K562 (cell line): ENCODE data around the gene P2RY6. TPM values are rescaled to one million over a fixed set of nuclear protein-coding genes. Genes with fewer than 3 reads are reported as not detected.
A peak's percentile ranks its signal among the peaks of the same experiment; 100 is the strongest.

Source experiments
- ATAC-seq: fragments of 200-7000 bp; cut with Tn5 transposase; 3 replicates; pipeline ENCODE4 v1.9.1; 2020; ENCODE audit warnings: moderate library complexity
- BruUV-seq: library from RNA; stranded (reverse); fragments of 400-500 nt; replicated peaks from 2 replicates; lab custom pipeline; 2021; lab: Mats Ljungman, UMichigan
- CTCF ChIA-PET: fragments of 300-600 bp; formaldehyde crosslinking; extraction: SDS; loops from one replicate; lab custom pipeline; 2021; ENCODE audit warnings: low intra/inter-chr PET ratio; lab: Yijun Ruan, JAX
- POLR2A ChIA-PET: fragments of 300-600, 350-650 bp; sonication (Branson Sonifier 250); formaldehyde crosslinking; extraction: SDS; loops from one replicate; lab custom pipeline; 2021; ENCODE audit warnings: antibody characterized with exemption, inconsistent platforms; lab: Yijun Ruan, JAX
- DNase-seq, 4 experiments: peaks; one replicate each; pipeline versions ENCODE4 v3.0.0 to v3.0.0-alpha.2; 2011 to 2018; ENCODE audit warnings: low spot score in 3 of 4, mixed read lengths in 3 of 4; ENCODE audit errors: extremely low read depth in 1 of 4
- FAIRE-seq: peaks from 2 replicates; lab custom pipeline; 2011; peaks lifted over from hg19 to GRCh38; lab: Jason Lieb, UNC
- H2AFZ ChIP-seq: 2 replicates; pipeline ENCODE4 v1.6.0; 2011; ENCODE audit warnings: low read depth, low read length, control low read depth, inconsistent platforms
- H3K27ac ChIP-seq: fragments of 200-600 bp; 3 replicates; pipeline ENCODE4 v1.8.0; 2011; ENCODE audit warnings: low read depth, mild to moderate bottlenecking, control low read depth, inconsistent platforms, low read length, moderate library complexity, mixed read lengths; ENCODE audit errors: extremely low read depth
- H3K27me3 ChIP-seq, 2 experiments: fragments of 300-600 bp in 1 of 2; 2 replicates in 1 of 2; 3 replicates in 1 of 2; pipeline versions ENCODE4 v1.6.0 to v1.8.0; 2011; ENCODE audit warnings: inconsistent platforms in 2 of 2, low read length in 2 of 2, mild to moderate bottlenecking in 1 of 2, mixed read lengths in 1 of 2, moderate library complexity in 1 of 2; ENCODE audit not compliant: control insufficient read depth in 2 of 2, insufficient read depth in 2 of 2
- H3K36me3 ChIP-seq: fragments of 300-600 bp; 3 replicates; pipeline ENCODE4 v1.8.0; 2011; ENCODE audit warnings: mild to moderate bottlenecking, low read length, inconsistent platforms; ENCODE audit not compliant: control insufficient read depth, insufficient read depth
- H3K4me1 ChIP-seq, 2 experiments: fragments of 200-600 bp in 1 of 2; replicated peaks in 1 of 2; 2 replicates in 1 of 2; 3 replicates in 1 of 2; pipeline versions ENCODE4 v1.5.1 to v1.8.0; 2011; ENCODE audit warnings: inconsistent platforms in 2 of 2, low read length in 2 of 2, mild to moderate bottlenecking in 1 of 2, mixed read lengths in 1 of 2, moderate library complexity in 1 of 2; ENCODE audit not compliant: control insufficient read depth in 2 of 2, insufficient read depth in 2 of 2
- H3K4me2 ChIP-seq: 2 replicates; pipeline ENCODE4 v1.6.1; 2011; ENCODE audit warnings: low read length, control low read depth, inconsistent platforms, mixed read lengths; ENCODE audit not compliant: insufficient read depth
- H3K4me3 ChIP-seq: fragments of 200-600 bp; sonication (generic), shearing (Covaris generic); 2 replicates; pipeline ENCODE4 v1.5.1; 2016; ENCODE audit warnings: control low read depth, inconsistent platforms
- H3K79me2 ChIP-seq: fragments of 200-600 bp; 3 replicates; pipeline ENCODE4 v1.8.0; 2011; ENCODE audit warnings: low read length, inconsistent platforms; ENCODE audit not compliant: control insufficient read depth, insufficient read depth
- H3K9ac ChIP-seq, 2 experiments: 2 replicates each; pipeline versions ENCODE4 v1.6.0 to v1.6.1; 2011; ENCODE audit warnings: low read depth in 2 of 2, low read length in 2 of 2, control low read depth in 1 of 2, inconsistent platforms in 1 of 2, mild to moderate bottlenecking in 1 of 2, mixed read lengths in 1 of 2; ENCODE audit not compliant: insufficient read depth in 1 of 2
- H3K9me1 ChIP-seq: one replicate; pipeline ENCODE4 v1.6.0; 2011; ENCODE audit warnings: inconsistent platforms, mild to moderate bottlenecking, low read length, moderate library complexity; ENCODE audit not compliant: control insufficient read depth, insufficient read depth
- H3K9me3 ChIP-seq: replicated peaks from 2 replicates; pipeline ENCODE4 v1.5.1; 2011; ENCODE audit warnings: low read depth, low read length, inconsistent platforms; ENCODE audit not compliant: control insufficient read depth, insufficient read depth
- H4K20me1 ChIP-seq: replicated peaks from 2 replicates; pipeline ENCODE4 v1.6.1; 2011; ENCODE audit warnings: low read length, inconsistent platforms, mixed read lengths; ENCODE audit not compliant: control insufficient read depth, insufficient read depth
- BCOR ChIP-seq: fragments of 450-650 bp; IDR thresholded peaks from 2 replicates; pipeline ENCODE4 v1.6.1; 2016
- FOXM1 ChIP-seq, 2 experiments: fragments of 450-650 bp in 1 of 2; sonication (generic) in 1 of 2; formaldehyde crosslinking in 1 of 2; IDR thresholded peaks; 2 replicates each; pipeline versions ENCODE4 v1.6.1 to v1.9.0; 2017 to 2022; ENCODE audit warnings: low read depth in 2 of 2, mild to moderate bottlenecking in 2 of 2, missing genetic modification reagents in 1 of 2, moderate library complexity in 1 of 2
- GABPB1 ChIP-seq: sonication (generic); formaldehyde crosslinking; IDR thresholded peaks from 2 replicates; pipeline ENCODE4 v1.8.0; 2022; ENCODE audit warnings: mild to moderate bottlenecking, missing genetic modification reagents
- HDAC3 ChIP-seq: fragments of 450-650 bp; IDR thresholded peaks from 2 replicates; pipeline ENCODE4 v1.6.1; 2018; ENCODE audit warnings: borderline replicate concordance, mild to moderate bottlenecking, moderate library complexity; ENCODE audit not compliant: partially characterized antibody
- KAT7 ChIP-seq: sonication (generic); formaldehyde crosslinking; IDR thresholded peaks from 2 replicates; pipeline ENCODE4 v1.8.0; 2022; ENCODE audit warnings: missing genetic modification reagents, mild to moderate bottlenecking, borderline replicate concordance
- TAF7 ChIP-seq: fragments of 450-650 bp; IDR thresholded peaks from 2 replicates; pipeline ENCODE4 v1.6.1; 2016; ENCODE audit warnings: missing genetic modification characterization, missing compliant biosample characterization
- ZNF354B ChIP-seq: fragments of 250-450 bp; sonication (Bioruptor Pico); IDR thresholded peaks from 2 replicates; pipeline ENCODE4 v1.4.0; 2020
- WGBS: fragments of 100-300 bp; shearing (Covaris generic); methylation state at CpG from one replicate; pipeline ENCODE4 v1.1.6; 2016; ENCODE audit warnings: low coverage, mixed read lengths; ENCODE audit not compliant: insufficient coverage; ENCODE audit errors: missing lambda C conversion rate; 5-methylcytosine and 5-hydroxymethylcytosine counted together
- in situ Hi-C: fragments of 300-500 bp; cut with MboI; formaldehyde crosslinking; loops from 4 replicates; pipeline ENCODE4 v1.15.0; 2018; ENCODE audit warnings: inconsistent platforms, mixed read lengths
- intact Hi-C: fragments of 100-400 bp; cut with micrococcal nuclease; formaldehyde crosslinking; loops from 2 replicates; pipeline ENCODE4 v1.14.2; 2022
- polyA plus RNA-seq, 8 experiments: library from polyadenylated mRNA; depleted of rRNA in 4 of 8; stranded (reverse) in 5 of 8; unstranded in 3 of 8; fragments of >200 nt; fragmentation: Nextera tagmentation in 2 of 8; fragmentation: Illumina TruSeq in 1 of 8; extraction: Ambion mirVana in 2 of 8; extraction: Trizol in 1 of 8; gene quantifications; 2 replicates each; pipeline versions ENCODE4 v1.2.1 to v1.2.3, GENCODE V29; 2011 to 2014; ENCODE audit warnings: inconsistent platforms in 1 of 8, missing spikeins in 1 of 8
- total RNA-seq, 7 experiments: library from RNA; depleted of rRNA in 6 of 7; stranded (reverse); fragments of >200 nt in 6 of 7; fragmentation: Illumina TruSeq in 2 of 7; extraction: Trizol in 2 of 7; gene quantifications; 2 replicates each; pipeline versions ENCODE4 v1.2.1 to v1.2.3, GENCODE V29; 2011 to 2021; ENCODE audit warnings: low replicate concordance in 1 of 7
- TF ChIP-seq, protein P1 (sequence below), 2 experiments: fragments of 450-650 bp in 1 of 2; sonication (generic) in 1 of 2; formaldehyde crosslinking in 1 of 2; IDR thresholded peaks; 2 replicates each; pipeline versions ENCODE4 v1.7.1 to v1.9.0; 2016 to 2022; ENCODE audit warnings: inconsistent platforms in 1 of 2, mild to moderate bottlenecking in 1 of 2, missing genetic modification reagents in 1 of 2
- TF ChIP-seq, protein P2 (sequence below): sonication (generic); formaldehyde crosslinking; IDR thresholded peaks from 2 replicates; pipeline ENCODE4 v1.9.0; 2022; ENCODE audit warnings: mild to moderate bottlenecking, missing genetic modification reagents

P2RY6 gene
- total and polyA plus RNA-seq, 9 of the 15 experiments (the other 6 are each of a cell fraction or from before 2014, with no cell fraction given) = not detected

DNA sequence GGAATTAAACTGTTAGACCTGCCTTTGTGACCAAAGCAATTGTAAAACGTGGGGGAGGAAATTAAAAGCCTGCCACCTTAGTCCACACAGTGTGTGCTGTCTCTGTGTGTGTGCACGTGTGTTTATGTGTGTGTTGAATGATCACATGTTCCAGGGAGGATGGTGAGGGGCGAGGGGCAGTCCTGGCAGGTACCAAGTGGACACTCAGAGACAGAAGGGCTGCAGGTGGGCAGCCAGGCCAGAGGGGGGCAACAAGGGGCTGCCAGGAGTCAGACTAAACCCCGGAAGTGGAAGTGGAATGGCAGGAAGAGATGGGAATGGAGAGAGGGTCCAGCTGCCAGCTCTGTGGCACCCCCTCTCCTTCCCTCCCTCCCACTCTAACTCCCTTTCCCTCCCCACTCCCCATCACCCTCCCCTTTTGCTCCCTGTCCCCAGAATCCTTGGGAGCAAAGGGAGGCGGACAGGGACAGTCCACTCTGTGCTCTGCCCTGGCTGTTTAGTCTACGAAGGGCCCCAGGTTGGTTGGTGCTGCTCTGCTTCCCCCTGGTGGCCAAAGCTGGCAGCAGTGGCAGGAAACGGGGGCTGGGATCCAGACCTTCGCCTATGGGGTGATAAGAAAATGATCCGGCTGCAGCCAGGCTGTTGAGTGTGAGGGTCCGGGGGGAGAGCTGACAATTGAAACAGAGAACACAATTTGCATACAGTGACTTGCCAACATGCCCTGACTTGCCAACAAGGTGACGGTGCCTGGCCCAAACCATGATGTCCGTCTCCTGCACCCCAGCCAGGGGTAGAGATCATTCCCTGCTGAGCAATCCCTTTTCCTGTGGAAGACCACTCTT lies 29.7 kb upstream of the P2RY6 start:
- Histone ChIP-seq H3K4me3 (peak overlapping the region; percentile 21; the same call in 1 of the 2 replicates), H3K4me1 (peaks cover 0 to 3% of the 10 kb centered on the region in 2 experiments; a peak in 1 of 5 replicates), H3K4me2 (peak overlapping the region; percentile 67), H2AFZ (peak overlapping the region; percentile 96), H3K79me2 (no peaks in the 10 kb centered on the region), H3K27ac (no peak overlapping the region; the same call in 2 of the 3 replicates), H3K9me1 (no peaks in the 10 kb centered on the region), H4K20me1 (no peaks in the 10 kb centered on the region), H3K27me3 (peaks cover 0 to 28% of the 10 kb centered on the region in 2 experiments; a peak in 4 of 5 replicates), H3K9ac (peak overlapping the region; percentile 39 to 64; a peak in 2 of 4 replicates), H3K9me3 (no peaks in the 10 kb centered on the region), H3K36me3 (no peaks in the 10 kb centered on the region)
- WGBS = 10% methylated on average over 12 of the region's 12 CpGs
- DNase-seq (peak; percentile 78 to 83 (median 79)), ATAC-seq (peak; percentile 96), FAIRE-seq (peak; percentile 86)
- no TSS peak for BruUV-seq
- CTCF ChIA-PET = interaction anchor here (0.8 to 1.8 kb wide), 4 partner anchors 57 to 411 kb away, joined by 3 to 10 read pairs (median 7); no protein-coding TSS in a partner anchor
- POLR2A ChIA-PET = interaction anchor here (0.6 kb wide), 1 partner anchor 145 kb away, joined by 3 read pairs; no protein-coding TSS in a partner anchor
- intact Hi-C loops (loop anchor here (1.0 to 2.0 kb wide), 4 partner anchors 47 to 411 kb away; no protein-coding TSS in a partner anchor), in situ Hi-C loops (loop anchor here (5.0 kb wide), 1 partner anchor 415 kb away; no protein-coding TSS in a partner anchor)
- TF ChIP-seq FOXM1 (IDR thresholded peaks at IDR 0.05; ENCODE audit: low read depth) (peak; percentile 28; the same call in 1 of the 2 replicates), FOXM1 (CRISPR knock-in tag; IDR thresholded peaks at IDR 0.05; ENCODE audit: low read depth) (no peak), KAT7 (no peak), TAF7 (no peak), HDAC3 (no peak), ZNF354B (CRISPR knock-in tag) (no peak), GABPB1 (0 out of 2 replicates have a peak, but pooled peaks have one; percentile 24), BCOR (0 out of 2 replicates have a peak, but pooled peaks have one; percentile 38)
- TF ChIP-seq, protein P1, sequence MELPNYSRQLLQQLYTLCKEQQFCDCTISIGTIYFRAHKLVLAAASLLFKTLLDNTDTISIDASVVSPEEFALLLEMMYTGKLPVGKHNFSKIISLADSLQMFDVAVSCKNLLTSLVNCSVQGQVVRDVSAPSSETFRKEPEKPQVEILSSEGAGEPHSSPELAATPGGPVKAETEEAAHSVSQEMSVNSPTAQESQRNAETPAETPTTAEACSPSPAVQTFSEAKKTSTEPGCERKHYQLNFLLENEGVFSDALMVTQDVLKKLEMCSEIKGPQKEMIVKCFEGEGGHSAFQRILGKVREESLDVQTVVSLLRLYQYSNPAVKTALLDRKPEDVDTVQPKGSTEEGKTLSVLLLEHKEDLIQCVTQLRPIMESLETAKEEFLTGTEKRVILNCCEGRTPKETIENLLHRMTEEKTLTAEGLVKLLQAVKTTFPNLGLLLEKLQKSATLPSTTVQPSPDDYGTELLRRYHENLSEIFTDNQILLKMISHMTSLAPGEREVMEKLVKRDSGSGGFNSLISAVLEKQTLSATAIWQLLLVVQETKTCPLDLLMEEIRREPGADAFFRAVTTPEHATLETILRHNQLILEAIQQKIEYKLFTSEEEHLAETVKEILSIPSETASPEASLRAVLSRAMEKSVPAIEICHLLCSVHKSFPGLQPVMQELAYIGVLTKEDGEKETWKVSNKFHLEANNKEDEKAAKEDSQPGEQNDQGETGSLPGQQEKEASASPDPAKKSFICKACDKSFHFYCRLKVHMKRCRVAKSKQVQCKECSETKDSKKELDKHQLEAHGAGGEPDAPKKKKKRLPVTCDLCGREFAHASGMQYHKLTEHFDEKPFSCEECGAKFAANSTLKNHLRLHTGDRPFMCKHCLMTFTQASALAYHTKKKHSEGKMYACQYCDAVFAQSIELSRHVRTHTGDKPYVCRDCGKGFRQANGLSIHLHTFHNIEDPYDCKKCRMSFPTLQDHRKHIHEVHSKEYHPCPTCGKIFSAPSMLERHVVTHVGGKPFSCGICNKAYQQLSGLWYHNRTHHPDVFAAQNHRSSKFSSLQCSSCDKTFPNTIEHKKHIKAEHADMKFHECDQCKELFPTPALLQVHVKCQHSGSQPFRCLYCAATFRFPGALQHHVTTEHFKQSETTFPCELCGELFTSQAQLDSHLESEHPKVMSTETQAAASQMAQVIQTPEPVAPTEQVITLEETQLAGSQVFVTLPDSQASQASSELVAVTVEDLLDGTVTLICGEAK (IDR thresholded peaks at IDR 0.05) = peak; percentile 76
- TF ChIP-seq, protein P1 (CRISPR knock-in tag; IDR thresholded peaks at IDR 0.05) = no peak
- TF ChIP-seq, protein P2, sequence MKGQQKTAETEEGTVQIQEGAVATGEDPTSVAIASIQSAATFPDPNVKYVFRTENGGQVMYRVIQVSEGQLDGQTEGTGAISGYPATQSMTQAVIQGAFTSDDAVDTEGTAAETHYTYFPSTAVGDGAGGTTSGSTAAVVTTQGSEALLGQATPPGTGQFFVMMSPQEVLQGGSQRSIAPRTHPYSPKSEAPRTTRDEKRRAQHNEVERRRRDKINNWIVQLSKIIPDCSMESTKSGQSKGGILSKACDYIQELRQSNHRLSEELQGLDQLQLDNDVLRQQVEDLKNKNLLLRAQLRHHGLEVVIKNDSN (CRISPR knock-in tag) = peak; percentile 22; the same call in 1 of the 2 replicates
